PFSK-1 (cell line): ENCODE results near the gene NPHP4.

Source experiments
- FOXP2 ChIP-seq: optimal IDR thresholded peaks from 2 replicates; pipeline ENCODE3; 2011; ENCODE audit warnings: borderline replicate concordance, control low read depth, inconsistent platforms; ENCODE audit not compliant: insufficient read depth; ENCODE audit errors: extremely low read length, extremely low read depth
- POLR2AphosphoS5 ChIP-seq: IDR thresholded peaks from 2 replicates; pipeline ENCODE4 v1.6.1; 2012; ENCODE audit warnings: low read depth, mild to moderate bottlenecking, control low read depth, low read length, moderate library complexity
- SIN3A ChIP-seq: IDR thresholded peaks from 2 replicates; pipeline ENCODE4 v1.6.1; 2012; ENCODE audit warnings: mild to moderate bottlenecking, low read length, moderate library complexity, borderline replicate concordance; ENCODE audit not compliant: insufficient read depth
- TF ChIP-seq, protein P1 (sequence below), 2 experiments: IDR thresholded peaks; 2 replicates each; pipeline versions ENCODE4 v1.6.1 to v1.8.0; 2011 to 2012; ENCODE audit warnings: low read depth in 2 of 2, low read length in 2 of 2, control low read depth in 1 of 2, inconsistent platforms in 1 of 2, mild to moderate bottlenecking in 1 of 2, moderate library complexity in 1 of 2; ENCODE audit not compliant: insufficient read depth in 1 of 2

DNA sequence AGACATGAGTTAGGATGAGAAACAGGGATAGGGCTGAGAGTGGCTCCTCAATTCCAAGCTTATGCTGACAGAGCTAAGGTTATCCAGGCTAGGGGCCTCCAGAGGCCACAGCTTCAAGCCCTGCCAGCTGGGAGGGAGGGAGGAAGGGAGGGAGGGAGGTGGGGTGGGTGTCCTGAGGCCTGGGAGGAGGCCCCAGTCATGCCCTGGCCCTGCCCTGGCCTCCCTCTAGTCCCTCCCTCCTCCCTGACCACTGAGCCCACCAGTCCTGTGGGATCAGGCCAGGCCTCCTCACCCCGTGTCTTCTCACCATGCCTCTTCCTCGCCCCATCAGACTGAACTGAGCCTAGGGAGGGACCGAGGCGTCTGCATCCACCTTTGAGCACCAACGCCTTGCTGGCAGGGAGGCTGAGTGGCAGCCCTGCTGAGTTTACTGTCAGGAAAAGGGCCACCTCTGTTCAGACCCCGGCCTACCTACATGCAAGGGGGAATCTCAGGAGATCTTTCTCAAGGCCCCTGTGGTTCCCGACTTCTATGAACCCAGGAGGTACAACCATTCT, 116.1 kb downstream of the NPHP4 start:
- TF ChIP-seq SIN3A (no peak), POLR2AphosphoS5 (no peak), FOXP2 (no peak)
- TF ChIP-seq, protein P1, sequence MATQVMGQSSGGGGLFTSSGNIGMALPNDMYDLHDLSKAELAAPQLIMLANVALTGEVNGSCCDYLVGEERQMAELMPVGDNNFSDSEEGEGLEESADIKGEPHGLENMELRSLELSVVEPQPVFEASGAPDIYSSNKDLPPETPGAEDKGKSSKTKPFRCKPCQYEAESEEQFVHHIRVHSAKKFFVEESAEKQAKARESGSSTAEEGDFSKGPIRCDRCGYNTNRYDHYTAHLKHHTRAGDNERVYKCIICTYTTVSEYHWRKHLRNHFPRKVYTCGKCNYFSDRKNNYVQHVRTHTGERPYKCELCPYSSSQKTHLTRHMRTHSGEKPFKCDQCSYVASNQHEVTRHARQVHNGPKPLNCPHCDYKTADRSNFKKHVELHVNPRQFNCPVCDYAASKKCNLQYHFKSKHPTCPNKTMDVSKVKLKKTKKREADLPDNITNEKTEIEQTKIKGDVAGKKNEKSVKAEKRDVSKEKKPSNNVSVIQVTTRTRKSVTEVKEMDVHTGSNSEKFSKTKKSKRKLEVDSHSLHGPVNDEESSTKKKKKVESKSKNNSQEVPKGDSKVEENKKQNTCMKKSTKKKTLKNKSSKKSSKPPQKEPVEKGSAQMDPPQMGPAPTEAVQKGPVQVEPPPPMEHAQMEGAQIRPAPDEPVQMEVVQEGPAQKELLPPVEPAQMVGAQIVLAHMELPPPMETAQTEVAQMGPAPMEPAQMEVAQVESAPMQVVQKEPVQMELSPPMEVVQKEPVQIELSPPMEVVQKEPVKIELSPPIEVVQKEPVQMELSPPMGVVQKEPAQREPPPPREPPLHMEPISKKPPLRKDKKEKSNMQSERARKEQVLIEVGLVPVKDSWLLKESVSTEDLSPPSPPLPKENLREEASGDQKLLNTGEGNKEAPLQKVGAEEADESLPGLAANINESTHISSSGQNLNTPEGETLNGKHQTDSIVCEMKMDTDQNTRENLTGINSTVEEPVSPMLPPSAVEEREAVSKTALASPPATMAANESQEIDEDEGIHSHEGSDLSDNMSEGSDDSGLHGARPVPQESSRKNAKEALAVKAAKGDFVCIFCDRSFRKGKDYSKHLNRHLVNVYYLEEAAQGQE (IDR thresholded peaks at IDR 0.05; ENCODE audit: insufficient read depth in 1 of 2, low read depth in 2 of 2, low read length in 2 of 2): no peak
